ENCODE results near the gene TMEM168.

- no peak for TF ChIP-seq POLR2AphosphoS5 (IDR thresholded peaks at IDR 0.05; ENCODE audit: borderline replicate concordance, low read depth, low read length)
- no peak for TF ChIP-seq EZH2 (IDR thresholded peaks at IDR 0.05)
These were observed 26.2 kb downstream of the TMEM168 start for GRCh38 chr7:112763996-112764395.

All from SK-N-MC (cell line).